ENCODE results near the gene POFUT2.

Gene POFUT2

DNA sequence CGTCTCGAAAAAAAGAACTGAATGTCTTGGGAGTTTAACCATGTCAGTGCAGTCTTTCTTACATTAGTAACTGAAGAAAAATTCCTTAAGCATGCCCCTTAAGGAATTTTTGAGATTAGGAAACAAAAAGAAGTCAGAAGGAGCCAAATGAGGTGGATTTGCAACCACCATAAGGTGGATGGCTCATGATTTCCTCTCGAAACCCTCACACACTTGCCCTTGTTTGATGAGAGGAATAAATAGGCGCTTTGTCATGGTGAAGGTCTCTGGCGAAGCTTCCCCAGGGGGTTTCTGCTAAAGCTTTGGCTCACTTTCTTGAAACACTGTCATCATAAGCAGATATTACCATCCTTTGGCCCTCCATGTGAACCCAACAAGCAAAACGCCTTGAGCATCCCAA is 68.2 kb downstream of the POFUT2 start:
- TF ChIP-seq, protein P1, sequence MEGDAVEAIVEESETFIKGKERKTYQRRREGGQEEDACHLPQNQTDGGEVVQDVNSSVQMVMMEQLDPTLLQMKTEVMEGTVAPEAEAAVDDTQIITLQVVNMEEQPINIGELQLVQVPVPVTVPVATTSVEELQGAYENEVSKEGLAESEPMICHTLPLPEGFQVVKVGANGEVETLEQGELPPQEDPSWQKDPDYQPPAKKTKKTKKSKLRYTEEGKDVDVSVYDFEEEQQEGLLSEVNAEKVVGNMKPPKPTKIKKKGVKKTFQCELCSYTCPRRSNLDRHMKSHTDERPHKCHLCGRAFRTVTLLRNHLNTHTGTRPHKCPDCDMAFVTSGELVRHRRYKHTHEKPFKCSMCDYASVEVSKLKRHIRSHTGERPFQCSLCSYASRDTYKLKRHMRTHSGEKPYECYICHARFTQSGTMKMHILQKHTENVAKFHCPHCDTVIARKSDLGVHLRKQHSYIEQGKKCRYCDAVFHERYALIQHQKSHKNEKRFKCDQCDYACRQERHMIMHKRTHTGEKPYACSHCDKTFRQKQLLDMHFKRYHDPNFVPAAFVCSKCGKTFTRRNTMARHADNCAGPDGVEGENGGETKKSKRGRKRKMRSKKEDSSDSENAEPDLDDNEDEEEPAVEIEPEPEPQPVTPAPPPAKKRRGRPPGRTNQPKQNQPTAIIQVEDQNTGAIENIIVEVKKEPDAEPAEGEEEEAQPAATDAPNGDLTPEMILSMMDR (conservative IDR thresholded peaks at IDR 0.05; ENCODE audit: low read depth, low read length): no peak
- DNase-seq (ENCODE audit: low read depth): no peak
- H3K4me3 ChIP-seq (ENCODE audit: low read depth, low read length): no peak overlapping the region

DNA sequence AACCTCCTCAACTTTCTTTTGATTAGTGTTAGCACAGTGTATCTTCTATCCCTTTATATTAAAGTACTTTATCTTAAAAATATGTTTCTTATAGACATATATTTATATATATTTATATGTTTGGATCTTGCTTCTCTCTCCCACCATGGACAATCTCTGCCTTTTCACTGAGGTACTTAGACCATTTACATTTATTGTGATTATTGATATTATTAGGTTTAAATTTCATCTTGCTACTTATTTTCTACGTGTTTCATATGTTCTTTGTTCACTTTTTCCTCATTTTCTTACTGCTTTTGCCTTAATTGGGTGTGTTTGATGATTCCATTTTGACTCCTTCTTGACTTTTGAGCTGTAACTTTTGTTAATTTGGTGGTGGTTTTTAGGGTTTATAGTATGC is 70.7 kb downstream of the POFUT2 start:
- no peak overlapping the region for H3K4me3 ChIP-seq (ENCODE audit: low read depth, low read length)
- DNase-seq (ENCODE audit: low read depth): no peak
- TF ChIP-seq, protein P1 (conservative IDR thresholded peaks at IDR 0.05; ENCODE audit: low read depth, low read length): no peak

DNA sequence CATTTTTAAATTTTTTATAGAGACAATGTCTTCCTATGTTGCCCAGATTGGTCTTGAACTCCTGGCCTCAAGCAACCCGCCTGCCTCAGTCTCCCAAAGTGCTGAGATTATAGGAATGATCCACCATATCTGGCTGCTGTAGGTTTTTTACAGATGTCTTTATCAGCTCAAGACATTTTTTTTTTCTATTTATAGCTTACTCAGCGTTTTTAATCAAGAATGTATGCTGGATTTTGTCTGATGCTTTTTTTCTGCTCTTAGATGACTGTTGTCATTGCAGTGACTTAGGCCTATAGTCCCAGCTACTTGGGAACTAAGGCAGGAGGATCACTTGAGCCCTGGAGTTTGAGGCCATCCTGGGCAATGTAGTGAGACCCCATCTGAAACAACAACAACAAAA is 72.5 kb downstream of the POFUT2 start:
- TF ChIP-seq, protein P1 (conservative IDR thresholded peaks at IDR 0.05; ENCODE audit: low read depth, low read length): no peak
- H3K4me3 ChIP-seq (ENCODE audit: low read depth, low read length): no peak overlapping the region
- DNase-seq (ENCODE audit: low read depth): no peak

Measured in choroid plexus epithelial cell (primary cell).